AG04450 (cell line): Measurements from ENCODE around the gene NTM. TPM values are rescaled to one million over a fixed set of nuclear protein-coding genes. Genes with fewer than 3 reads are reported as not detected.

ENCODE experiments used
- CTCF ChIA-PET: fragments of 300-600, 350-600 bp; formaldehyde crosslinking; extraction: SDS; loops from one replicate; lab custom pipeline; 2022; ENCODE audit warnings: antibody characterized with exemption, inconsistent platforms; lab: Charles Lee
- POLR2A ChIA-PET: fragments of 350-600 bp; formaldehyde crosslinking; extraction: SDS; loops from one replicate; lab custom pipeline; 2021; ENCODE audit warnings: antibody characterized with exemption, inconsistent platforms; lab: Yijun Ruan, JAX
- DNase-seq: peaks from one replicate; pipeline ENCODE4 v3.0.0-alpha.2; 2011; ENCODE audit warnings: low read depth, low spot score
- H3K27ac ChIP-seq: one replicate; pipeline ENCODE4 v1.5.1; 2012; ENCODE audit warnings: low read depth, low read length, control low read depth
- H3K27me3 ChIP-seq: one replicate; pipeline ENCODE4 v1.6.0; 2012; ENCODE audit warnings: low read length; ENCODE audit not compliant: control insufficient read depth, insufficient read depth
- H3K4me3 ChIP-seq: 2 replicates; pipeline ENCODE4 v1.5.1; 2011; ENCODE audit warnings: mild to moderate bottlenecking, low read depth, low read length, control low read depth
- H3K9me3 ChIP-seq: 2 replicates; pipeline ENCODE4 v1.5.1; 2012; ENCODE audit warnings: low read length; ENCODE audit not compliant: control insufficient read depth, insufficient read depth
- CTCF ChIP-seq: IDR thresholded peaks from 2 replicates; pipeline ENCODE4 v1.5.1; 2011; ENCODE audit warnings: low read depth, low read length, control low read depth, inconsistent platforms
- polyA plus RNA-seq: library from polyadenylated mRNA; depleted of rRNA; stranded (reverse); fragments of >200 nt; gene quantifications from 2 replicates; pipeline ENCODE4 v1.2.3, GENCODE V29; 2011

Gene NTM
- polyA plus RNA-seq, 1 experiment: 26.9 TPM

- Histone ChIP-seq H3K9me3 (no peaks in the 10 kb centered on the region), H3K4me3 (no peak overlapping the region), H3K27ac (no peak overlapping the region), H3K27me3 (no peaks in the 10 kb centered on the region)
- POLR2A ChIA-PET: interaction anchor here (0.6 kb wide), 1 partner anchor 39 kb away, joined by 3 read pairs; no protein-coding TSS in a partner anchor
- no peak for TF ChIP-seq CTCF
- CTCF ChIA-PET: no interaction called here
- no peak for DNase-seq
Measured at GRCh38 chr11:132096132-132096825, 725.9 kb downstream of the NTM start.

GRCh38 chr11:132099692-132100091 is 729.3 kb downstream of the NTM start:
- POLR2A ChIA-PET: no interaction called here
- Histone ChIP-seq H3K27me3 (no peaks in the 10 kb centered on the region), H3K4me3 (no peak overlapping the region), H3K9me3 (no peaks in the 10 kb centered on the region; the same call in 1 of the 2 replicates), H3K27ac (no peak overlapping the region)
- peak; percentile 38 for TF ChIP-seq CTCF
- no peak for DNase-seq
- CTCF ChIA-PET: interaction anchor here (1.1 kb wide), 1 partner anchor 352 kb away, joined by 4 read pairs; no protein-coding TSS in a partner anchor

GRCh38 chr11:132100583-132100982 is 730.2 kb downstream of the NTM start:
- no peak overlapping the region for H3K4me3 ChIP-seq
- H3K9me3 ChIP-seq: no peaks in the 10 kb centered on the region; the same call in 1 of the 2 replicates
- no peak overlapping the region for H3K27ac ChIP-seq
- ChIA-PET CTCF (interaction anchor here (1.1 to 2.6 kb wide), 3 partner anchors 11 to 353 kb away, joined by 4 to 15 read pairs (median 6); no protein-coding TSS in a partner anchor), POLR2A (interaction anchor here (0.6 kb wide), 1 partner anchor 413 kb away, joined by 3 read pairs; no protein-coding TSS in a partner anchor)
- H3K27me3 ChIP-seq: no peaks in the 10 kb centered on the region
- DNase-seq: no peak
- TF ChIP-seq CTCF: no peak

- CTCF ChIA-PET: interaction anchor here (0.8 to 2.6 kb wide), 4 partner anchors 10 to 407 kb away, joined by 3 to 15 read pairs (median 4); no protein-coding TSS in a partner anchor
- no peak for TF ChIP-seq CTCF
- POLR2A ChIA-PET: no interaction called here
Measured at GRCh38 chr11:132101881-132102280, 731.5 kb downstream of the NTM start.

GRCh38 chr11:132103021-132103420 is 732.6 kb downstream of the NTM start:
- ChIA-PET CTCF (interaction anchor here (0.8 to 2.2 kb wide), 4 partner anchors 9 to 235 kb away, joined by 3 to 8 read pairs (median 5); no protein-coding TSS in a partner anchor), POLR2A (no interaction called here)
- no peaks in the 10 kb centered on the region; the same call in 1 of the 2 replicates for H3K9me3 ChIP-seq
- no peak overlapping the region for H3K4me3 ChIP-seq
- H3K27me3 ChIP-seq: no peaks in the 10 kb centered on the region
- no peak for DNase-seq
- TF ChIP-seq CTCF: no peak
- H3K27ac ChIP-seq: no peak overlapping the region

More at GRCh38 chr11:132101881-132102280, 731.5 kb downstream of the NTM start:
- no peaks in the 10 kb centered on the region for H3K27me3 ChIP-seq
- no peak for DNase-seq
- peak overlapping the region; percentile 71 for H3K27ac ChIP-seq
- no peaks in the 10 kb centered on the region; the same call in 1 of the 2 replicates for H3K9me3 ChIP-seq
- H3K4me3 ChIP-seq: no peak overlapping the region
